ENCODE results near the gene IL17RB.

- TF ChIP-seq CTCF (IDR thresholded peaks at IDR 0.05) (no peak), POLR2A (IDR thresholded peaks at IDR 0.05) (no peak), EP300 (IDR thresholded peaks at IDR 0.05) (no peak)
These were observed 45.9 kb downstream of the IL17RB start for GRCh38 chr3:53892286-53892637.

Data from ovary (tissue), 3 donors.